ENCODE measurements around the gene COPG2. TPM values are rescaled to one million over a fixed set of nuclear protein-coding genes. Genes with fewer than 3 reads are reported as not detected.

The COPG2 gene
- total and polyA plus RNA-seq, 2 of the 4 experiments (the other 2 are of a cell fraction) = 18.1 to 50.0 TPM

GRCh38 chr7:130628901-130629300 lies 39.6 kb downstream of the COPG2 start:
- H3K23ac ChIP-seq (ENCODE audit: low read depth, low read length) = no peak overlapping the region
- intact Hi-C loops (cut with micrococcal nuclease) = no loop called here
- H2AFZ ChIP-seq (replicated peaks; ENCODE audit: low read length, poor library complexity) = no peak overlapping the region
- H3K14ac ChIP-seq (replicated peaks; ENCODE audit: low read depth, low read length) = no peak overlapping the region
- no peak overlapping the region for H2BK20ac ChIP-seq (ENCODE audit: low read depth, low read length)
- no peak overlapping the region for H2BK5ac ChIP-seq (ENCODE audit: low read depth, low read length, poor library complexity, severe bottlenecking)
- H3K4me3 ChIP-seq (ENCODE audit: insufficient read depth, low read depth, low read length) = no peak overlapping the region
- H3K27ac ChIP-seq (ENCODE audit: insufficient read depth, low read length) = no peak overlapping the region
- no peaks in the 10 kb centered on the region for H3K27me3 ChIP-seq (ENCODE audit: control insufficient read depth, insufficient read depth, low read length)
- no peak overlapping the region for H2BK120ac ChIP-seq (ENCODE audit: low read depth, low read length)
- no peak overlapping the region for H2AK5ac ChIP-seq (ENCODE audit: low read depth, low read length)
- ChIA-PET POLR2A (ENCODE audit: unreplicated experiment) (no interaction called here), CTCF (interaction anchor here (0.7 kb wide), 1 partner anchor 266 kb away, joined by 6 read pairs; no protein-coding TSS in a partner anchor)
- H3K56ac ChIP-seq (ENCODE audit: extremely low read depth, insufficient read depth, low read length) = no peak overlapping the region
- H3K4me1 ChIP-seq (ENCODE audit: control insufficient read depth, insufficient read depth, low read length) = no peaks in the 10 kb centered on the region
- H3K4me2 ChIP-seq (ENCODE audit: low read depth, low read length) = no peak overlapping the region
- no peaks in the 10 kb centered on the region for H4K20me1 ChIP-seq (ENCODE audit: insufficient read depth, low read length)
- H2BK15ac ChIP-seq (ENCODE audit: low read depth, low read length) = no peak overlapping the region
- H3K18ac ChIP-seq (ENCODE audit: low read depth, low read length) = no peak overlapping the region
- 0 out of 2 replicates have a peak, but pooled peaks cover 1% of the 10 kb centered on the region for H3K36me3 ChIP-seq (ENCODE audit: control insufficient read depth, insufficient read depth, low read length)
- dilution Hi-C loops (cut with HindIII; ENCODE audit: low sequenced_read_pairs, unreplicated experiment) = no loop called here
- no peak overlapping the region for H4K91ac ChIP-seq (ENCODE audit: insufficient read depth, low read depth, low read length)
- ATAC-seq (ENCODE audit: low read depth) (no peak), DNase-seq (no peak)
- no TSS peak for BruUV-seq (replicated peaks)
- H3K9ac ChIP-seq (ENCODE audit: low read depth, low read length) = no peak overlapping the region
- H3K9me1 ChIP-seq (ENCODE audit: insufficient read depth, low read length) = no peaks in the 10 kb centered on the region
- WGBS, 2 experiments (ENCODE audit: extremely low coverage in 2 of 2, insufficient read length in 1 of 2) = no CpG with 5 or more reads among the region's 1 CpG
- H4K5ac ChIP-seq (ENCODE audit: low read depth, low read length) = no peak overlapping the region
- in situ Hi-C loops (cut with MboI; ENCODE audit: low sequenced_read_pairs) = no loop called here
- peaks cover 4% of the 10 kb centered on the region for H3K9me3 ChIP-seq (ENCODE audit: control insufficient read depth, insufficient read depth, low read length)
- H3K4ac ChIP-seq (ENCODE audit: low read depth, low read length) = no peak overlapping the region
- H3K79me1 ChIP-seq (ENCODE audit: low read depth in 1 of 2, low read length in 2 of 2) = no peaks in the 10 kb centered on the region; a peak in 1 of 4 replicates
- no peak overlapping the region for H2AK9ac ChIP-seq (replicated peaks; ENCODE audit: low read depth, low read length, poor library complexity)
- H4K8ac ChIP-seq (ENCODE audit: low read depth in 2 of 2, low read length in 2 of 2) = no peak overlapping the region
- no peak for TF ChIP-seq ELK1 (IDR thresholded peaks at IDR 0.05; ENCODE audit: borderline replicate concordance, low read depth, low read length)
- TF ChIP-seq CHD1 (IDR thresholded peaks at IDR 0.05; ENCODE audit: low read depth, low read length) = no peak
- no peak for TF ChIP-seq RAD21 (IDR thresholded peaks at IDR 0.05; ENCODE audit: low read length)
- TF ChIP-seq NFE2L2 (IDR thresholded peaks at IDR 0.05; ENCODE audit: low read depth, low read length) = no peak
- no peak for TF ChIP-seq FOS (IDR thresholded peaks at IDR 0.05; ENCODE audit: low read depth, low read length)
- TF ChIP-seq RFX5 (IDR thresholded peaks at IDR 0.05; ENCODE audit: low read depth, low read length) = no peak
